Epithelial cell of proximal tubule (primary cell): ENCODE results near the gene NCR2. TPM values are rescaled to one million over a fixed set of nuclear protein-coding genes. Genes with fewer than 3 reads are reported as not detected.

Experiments
- DNase-seq: peaks from one replicate; pipeline ENCODE4 v3.0.0-alpha.2; 2011; ENCODE audit warnings: low read depth
- H3K4me3 ChIP-seq: 2 replicates; pipeline ENCODE4 v1.5.1; 2011; ENCODE audit warnings: low read depth, mild to moderate bottlenecking, low read length
- total RNA-seq: library from RNA; depleted of rRNA; stranded (reverse); fragments of >200 nt; gene quantifications from 2 replicates; pipeline ENCODE4 v1.2.3, GENCODE V29; 2015
- TF ChIP-seq, protein P1 (sequence below): conservative IDR thresholded peaks from 2 replicates; pipeline ENCODE4 v1.5.1; 2012; ENCODE audit warnings: low read depth, mild to moderate bottlenecking, low read length

Gene NCR2
- total RNA-seq, 1 donor from 2014 or later, result not detected

DNA sequence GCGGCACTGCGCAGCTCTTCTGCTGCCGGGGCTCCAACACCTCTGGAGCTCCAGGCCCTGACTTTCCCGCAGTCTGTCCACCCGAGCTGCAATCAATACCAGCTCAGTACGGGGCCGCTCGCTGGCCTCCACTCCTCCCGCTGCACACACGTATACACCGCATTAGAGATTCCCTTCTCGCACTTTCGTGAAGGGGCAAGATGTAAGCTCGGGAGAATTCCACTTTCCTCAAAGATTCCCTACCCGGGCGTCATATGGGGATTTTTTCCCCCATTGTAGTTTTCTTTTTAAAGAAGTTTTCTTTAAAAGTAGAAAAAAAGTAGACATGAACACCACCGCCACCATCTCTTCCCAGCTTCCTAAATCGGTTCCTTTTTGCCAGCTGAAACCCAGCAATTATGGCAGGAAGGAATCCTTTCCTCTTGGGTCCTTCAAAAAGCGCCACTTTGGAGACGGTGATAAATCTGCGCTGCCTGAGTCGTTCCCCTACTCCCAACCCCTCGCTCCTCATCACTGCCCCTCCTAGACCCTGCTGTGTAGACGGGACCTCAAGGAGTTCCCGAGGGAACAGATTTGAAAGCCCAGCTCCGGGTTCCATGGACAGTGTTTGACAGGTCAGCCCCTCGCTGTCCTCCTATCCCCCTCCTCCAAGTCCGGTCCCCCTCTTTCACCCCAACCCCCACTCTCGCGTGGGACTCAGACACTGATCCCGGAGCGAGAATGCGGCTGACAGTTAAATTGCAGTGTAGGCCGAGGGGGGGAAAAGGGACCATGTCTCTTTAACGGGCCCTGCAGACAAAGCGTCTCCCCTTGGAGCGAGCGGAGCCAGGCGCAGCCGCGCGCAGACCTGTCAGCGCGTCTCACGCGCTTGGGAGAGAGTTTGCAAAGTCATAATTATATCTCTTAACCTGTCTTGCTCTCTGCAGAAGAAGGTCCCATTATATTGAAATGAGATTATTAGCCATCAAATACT, 39.5 kb downstream of the NCR2 start:
- no peak overlapping the region for H3K4me3 ChIP-seq
- TF ChIP-seq, protein P1, sequence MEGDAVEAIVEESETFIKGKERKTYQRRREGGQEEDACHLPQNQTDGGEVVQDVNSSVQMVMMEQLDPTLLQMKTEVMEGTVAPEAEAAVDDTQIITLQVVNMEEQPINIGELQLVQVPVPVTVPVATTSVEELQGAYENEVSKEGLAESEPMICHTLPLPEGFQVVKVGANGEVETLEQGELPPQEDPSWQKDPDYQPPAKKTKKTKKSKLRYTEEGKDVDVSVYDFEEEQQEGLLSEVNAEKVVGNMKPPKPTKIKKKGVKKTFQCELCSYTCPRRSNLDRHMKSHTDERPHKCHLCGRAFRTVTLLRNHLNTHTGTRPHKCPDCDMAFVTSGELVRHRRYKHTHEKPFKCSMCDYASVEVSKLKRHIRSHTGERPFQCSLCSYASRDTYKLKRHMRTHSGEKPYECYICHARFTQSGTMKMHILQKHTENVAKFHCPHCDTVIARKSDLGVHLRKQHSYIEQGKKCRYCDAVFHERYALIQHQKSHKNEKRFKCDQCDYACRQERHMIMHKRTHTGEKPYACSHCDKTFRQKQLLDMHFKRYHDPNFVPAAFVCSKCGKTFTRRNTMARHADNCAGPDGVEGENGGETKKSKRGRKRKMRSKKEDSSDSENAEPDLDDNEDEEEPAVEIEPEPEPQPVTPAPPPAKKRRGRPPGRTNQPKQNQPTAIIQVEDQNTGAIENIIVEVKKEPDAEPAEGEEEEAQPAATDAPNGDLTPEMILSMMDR, result no peak
- no peak for DNase-seq

DNA sequence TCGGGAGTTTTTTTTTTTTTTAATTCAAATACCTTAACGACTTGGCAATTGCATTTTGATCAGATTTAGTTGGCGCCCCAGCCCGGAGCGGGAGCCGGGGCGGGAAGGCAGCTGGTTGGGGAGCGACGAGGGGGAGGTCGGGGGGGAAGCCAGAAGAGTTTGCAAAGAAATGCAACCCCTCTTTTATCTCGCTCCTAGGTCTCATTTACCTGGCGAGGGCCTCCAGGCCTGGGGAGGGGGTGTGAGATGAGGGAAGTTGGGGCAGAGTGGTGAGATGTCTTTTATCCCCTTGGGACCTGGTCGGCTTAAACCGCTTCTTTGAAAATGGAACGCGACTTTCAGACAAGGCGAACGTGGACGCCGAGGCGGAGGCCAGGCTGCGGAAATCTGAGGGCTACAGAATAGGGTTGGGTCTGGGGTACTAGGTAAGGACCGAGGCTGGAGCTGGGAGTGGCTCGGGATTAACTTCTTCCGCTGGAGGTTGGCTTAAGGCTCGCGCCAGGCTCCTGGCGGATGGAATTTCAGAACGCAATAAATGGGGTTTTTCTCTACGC, 40.3 kb downstream of the NCR2 start:
- no peak overlapping the region for H3K4me3 ChIP-seq
- TF ChIP-seq, protein P1, result no peak
- no peak for DNase-seq

DNA sequence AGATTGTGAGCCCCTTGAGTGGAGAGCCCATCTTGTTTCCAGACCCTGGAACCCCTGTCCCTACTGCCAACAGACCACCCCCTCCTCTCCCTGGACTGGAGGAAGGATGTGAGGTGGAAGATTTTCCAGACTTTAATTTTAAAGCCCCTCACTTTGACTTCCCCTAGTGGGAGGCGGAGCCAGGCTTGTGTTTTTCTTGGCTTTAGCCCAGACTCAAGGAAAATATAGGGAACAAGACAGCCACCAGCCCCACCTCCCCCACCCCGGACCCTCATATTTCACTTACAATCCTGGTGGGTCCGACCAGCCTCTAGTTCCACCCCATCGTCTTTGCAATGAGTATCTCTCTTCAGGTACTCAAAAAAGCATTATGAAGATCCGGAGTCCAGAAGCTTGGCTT, 40.8 kb downstream of the NCR2 start:
- TF ChIP-seq, protein P1, result no peak
- no peak overlapping the region for H3K4me3 ChIP-seq
- no peak for DNase-seq

DNA sequence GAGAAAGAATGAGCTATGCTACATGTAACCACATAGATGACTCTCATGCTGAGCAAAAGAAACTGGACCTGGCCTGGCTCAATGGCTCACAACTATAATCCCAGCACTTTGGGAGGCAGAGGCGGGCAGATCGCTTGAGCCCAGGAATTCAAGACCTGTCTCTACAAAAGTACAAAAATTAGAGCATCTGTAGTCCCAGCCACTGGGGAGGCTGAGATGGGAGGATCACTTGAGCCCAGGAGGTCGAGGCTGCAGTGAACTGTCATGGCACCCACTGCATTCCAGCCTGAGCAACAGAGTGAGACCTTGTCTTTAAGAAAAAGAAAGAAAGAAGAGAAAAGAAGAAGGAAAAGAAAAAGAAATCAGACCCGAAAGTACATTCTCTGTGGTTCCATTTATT, 41.7 kb downstream of the NCR2 start:
- no peak overlapping the region for H3K4me3 ChIP-seq
- TF ChIP-seq, protein P1, result no peak
- DNase-seq, result no peak

DNA sequence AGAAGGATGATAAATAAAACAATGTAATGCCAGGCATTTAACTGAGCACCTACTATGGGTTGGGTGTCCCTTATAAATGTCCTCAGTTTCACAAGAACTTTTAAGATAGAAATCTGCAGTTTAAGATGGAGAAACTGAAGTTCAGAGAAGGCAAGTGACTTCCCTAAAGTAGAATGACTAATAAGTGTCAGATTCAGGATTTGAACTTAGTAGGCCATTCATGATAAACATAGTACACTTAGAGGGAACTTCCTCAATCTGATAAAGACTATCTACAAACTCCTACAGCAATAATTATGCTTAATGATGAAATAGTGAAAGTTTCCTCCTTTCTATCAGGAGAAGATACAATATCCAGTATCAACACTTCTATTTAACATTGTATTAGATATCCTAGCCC, 43.9 kb downstream of the NCR2 start:
- no peak overlapping the region for H3K4me3 ChIP-seq
- TF ChIP-seq, protein P1, result no peak
- no peak for DNase-seq

DNA sequence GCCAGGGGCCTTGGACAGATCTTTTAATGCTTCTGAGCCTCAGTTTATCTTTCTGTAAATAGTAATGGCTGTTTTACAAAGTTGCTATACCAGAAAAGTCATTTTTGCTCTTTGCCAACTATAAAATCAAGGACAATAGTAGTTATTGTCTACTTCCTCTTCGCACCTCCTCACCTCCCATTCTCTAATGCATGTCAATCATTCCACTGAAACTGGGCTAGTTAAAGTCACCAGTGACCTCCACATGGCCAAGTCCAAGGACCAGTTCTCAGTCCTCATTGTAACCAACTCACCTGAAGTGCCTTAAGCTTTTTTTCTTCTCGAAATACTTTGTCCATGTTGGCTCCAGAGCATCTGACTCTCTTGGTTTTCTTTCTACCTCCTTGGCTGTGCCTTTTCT, 51.2 kb downstream of the NCR2 start:
- no peak for DNase-seq
- TF ChIP-seq, protein P1, result no peak
- no peak overlapping the region for H3K4me3 ChIP-seq
